GM23338 (cell line): ENCODE measurements around the gene EYA2. TPM values are rescaled to one million over a fixed set of nuclear protein-coding genes. Genes with fewer than 3 reads are reported as not detected.

Experiments used
- ATAC-seq: fragments of 200-7000 bp; cut with Tn5 transposase; 3 replicates; pipeline ENCODE4 v1.9.1; 2020
- DNase-seq: peaks from one replicate; pipeline ENCODE4 v3.0.0-alpha.2; 2015; ENCODE audit warnings: low spot score
- H2AFZ ChIP-seq: fragments of 200-600 bp; sonication (generic); 2 replicates; pipeline ENCODE4 v1.8.0; 2016; ENCODE audit warnings: antibody characterized with exemption, mild to moderate bottlenecking, moderate library complexity
- H3F3A ChIP-seq: fragments of 200-600 bp; sonication (generic); replicated peaks from 2 replicates; pipeline ENCODE4 v1.8.0; 2017; ENCODE audit warnings: antibody characterized with exemption, mixed run types, low read depth
- H3K27ac ChIP-seq: fragments of 200-600 bp; sonication (generic); 2 replicates; pipeline ENCODE4 v1.6.1; 2016; ENCODE audit warnings: low read depth
- H3K27me3 ChIP-seq: fragments of 200-600 bp; sonication (generic); 2 replicates; pipeline ENCODE4 v1.8.0; 2016; ENCODE audit warnings: mild to moderate bottlenecking, mixed run types, moderate library complexity; ENCODE audit not compliant: insufficient read depth
- H3K36me3 ChIP-seq: fragments of 200-600 bp; sonication (generic); 2 replicates; pipeline ENCODE4 v1.8.0; 2016; ENCODE audit warnings: mild to moderate bottlenecking; ENCODE audit not compliant: insufficient read depth
- H3K4me1 ChIP-seq: fragments of 200-600 bp; sonication (generic); 2 replicates; pipeline ENCODE4 v1.8.0; 2016; ENCODE audit warnings: mild to moderate bottlenecking, moderate library complexity; ENCODE audit not compliant: insufficient read depth
- H3K4me2 ChIP-seq: fragments of 200-600 bp; sonication (generic); 2 replicates; pipeline ENCODE4 v1.7.1; 2017; ENCODE audit warnings: mixed run types
- H3K4me3 ChIP-seq: fragments of 200-600 bp; sonication (generic); 2 replicates; pipeline ENCODE4 v1.6.1; 2016; ENCODE audit warnings: mixed run types
- H3K79me2 ChIP-seq: fragments of 200-600 bp; sonication (generic); replicated peaks from 2 replicates; pipeline ENCODE4 v1.8.0; 2017; ENCODE audit warnings: mild to moderate bottlenecking; ENCODE audit not compliant: insufficient read depth
- H3K9me2 ChIP-seq: fragments of 200-600 bp; sonication (generic); 2 replicates; pipeline ENCODE4 v1.8.0; 2017; ENCODE audit not compliant: insufficient read depth
- H4K20me1 ChIP-seq: fragments of 200-600 bp; sonication (generic); replicated peaks from 2 replicates; pipeline ENCODE4 v1.8.0; 2017; ENCODE audit warnings: mild to moderate bottlenecking; ENCODE audit not compliant: insufficient read depth
- H3K27ac Mint-ChIP-seq: 2 replicates; pipeline ENCODE4 v1.8.0; 2020; ENCODE audit warnings: inconsistent platforms, mild to moderate bottlenecking, moderate library complexity, mixed read lengths
- H3K27me3 Mint-ChIP-seq: 3 replicates; pipeline ENCODE4 v1.8.0; 2022; ENCODE audit warnings: low read depth, mild to moderate bottlenecking, moderate library complexity, mixed read lengths, inconsistent platforms; ENCODE audit not compliant: insufficient read depth, poor library complexity
- H3K36me3 Mint-ChIP-seq: 3 replicates; pipeline ENCODE4 v1.8.0; 2021; ENCODE audit warnings: low read depth, mild to moderate bottlenecking, inconsistent platforms, moderate library complexity, mixed read lengths
- H3K4me1 Mint-ChIP-seq: 3 replicates; pipeline ENCODE4 v1.8.0; 2020; ENCODE audit warnings: mild to moderate bottlenecking, inconsistent platforms, mixed read lengths
- H3K4me3 Mint-ChIP-seq: 3 replicates; pipeline ENCODE4 v1.8.0; 2021; ENCODE audit warnings: moderate library complexity, mild to moderate bottlenecking, inconsistent platforms, mixed read lengths
- H3K9me3 Mint-ChIP-seq: 3 replicates; pipeline ENCODE4 v1.8.0; 2020; ENCODE audit warnings: moderate library complexity, mild to moderate bottlenecking, inconsistent platforms, mixed read lengths
- POLR2AphosphoS5 ChIP-seq: IDR thresholded peaks from 2 replicates; pipeline ENCODE4 v1.6.1; 2016; ENCODE audit warnings: antibody characterized with exemption, low read depth
- REST ChIP-seq: IDR thresholded peaks from one replicate; pipeline ENCODE4 v1.6.1; 2018; ENCODE audit warnings: antibody characterized with exemption; ENCODE audit not compliant: unreplicated experiment
- ZNF462 ChIP-seq: fragments of 250-450 bp; sonication (Bioruptor Pico); IDR thresholded peaks from 2 replicates; pipeline ENCODE4 v1.5.0; 2020; ENCODE audit warnings: mild to moderate bottlenecking, moderate library complexity
- polyA plus RNA-seq: library from polyadenylated mRNA; unstranded; fragments of >200 nt; fragmentation: Nextera tagmentation; extraction: Ambion mirVana; gene quantifications from 2 replicates; pipeline ENCODE4 v1.2.1, GENCODE V29; 2016
- total RNA-seq: library from RNA; depleted of rRNA; stranded (reverse); fragments of >200 nt; shearing (Covaris generic); gene quantifications from 2 replicates; pipeline ENCODE4 v1.2.3, GENCODE V29; 2014

The EYA2 gene
- total and polyA plus RNA-seq, 2 experiments from 2014 or later, result 0.50 to 0.56 TPM

GRCh38 chr20:46928580-46929132 is 34.0 kb downstream of the EYA2 start:
- Mint-ChIP-seq H3K36me3 (no peaks in the 10 kb centered on the region; the same call in 2 of the 3 replicates), H3K27me3 (peaks cover 12% of the 10 kb centered on the region), H3K4me1 (peaks cover 13% of the 10 kb centered on the region), H3K4me3 (no peak overlapping the region), H3K27ac (peak overlapping the region; percentile 81; the same call in 1 of the 2 replicates), H3K9me3 (peaks cover 6% of the 10 kb centered on the region; the same call in 2 of the 3 replicates)
- ATAC-seq, result peak; percentile 88
- H3K27ac ChIP-seq, result peak overlapping the region; percentile 55; the same call in 1 of the 2 replicates
- H2AFZ ChIP-seq, result peak overlapping the region; percentile 98
- no peaks in the 10 kb centered on the region for H3K9me2 ChIP-seq
- no peaks in the 10 kb centered on the region for H4K20me1 ChIP-seq
- TF ChIP-seq ZNF462 (CRISPR knock-in tag), result no peak
- TF ChIP-seq REST, result no peak
- no peak for TF ChIP-seq POLR2AphosphoS5
- DNase-seq, result peak; percentile 16
- no peaks in the 10 kb centered on the region for H3K27me3 ChIP-seq
- H3K4me2 ChIP-seq, result no peak overlapping the region
- no peak overlapping the region for H3K4me3 ChIP-seq
- no peaks in the 10 kb centered on the region for H3K36me3 ChIP-seq
- peaks cover 7% of the 10 kb centered on the region; the same call in 1 of the 2 replicates for H3K4me1 ChIP-seq
- no peaks in the 10 kb centered on the region for H3K79me2 ChIP-seq
- H3F3A ChIP-seq, result no peaks in the 10 kb centered on the region
